ENCODE results near the gene GAB1.
"Not testable (repeated sequence)": the region's sequence is repeated elsewhere in the genome, so short reads cannot be mapped to it uniquely, and the experiment has no call there.

Gene GAB1

DNA sequence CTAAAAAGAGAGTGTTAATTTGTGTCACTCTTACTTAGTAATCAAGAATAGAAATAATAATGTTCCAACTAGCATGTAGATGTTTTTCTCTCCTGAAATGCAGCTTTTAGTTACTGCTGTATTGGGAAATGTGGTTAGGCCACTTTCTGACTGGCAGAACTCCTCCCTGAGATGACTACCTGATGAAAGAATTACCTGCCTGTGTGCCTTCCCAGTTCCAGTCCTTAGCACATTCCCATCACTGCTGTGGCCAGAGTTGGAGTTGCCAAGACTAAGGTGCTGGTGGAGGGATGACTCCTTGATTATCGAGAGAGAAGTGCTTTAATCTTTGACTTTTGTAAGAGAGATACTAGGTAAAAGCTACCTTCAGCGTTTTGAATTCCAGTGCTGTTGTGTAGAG lies 9.5 kb downstream of the GAB1 start:
- no peak for ATAC-seq
- no peak for TF ChIP-seq ZNF565 (CRISPR knock-in tag; conservative IDR thresholded peaks at IDR 0.05; ENCODE audit: low read depth)
- no peak for TF ChIP-seq ZFP30 (CRISPR knock-in tag; IDR thresholded peaks at IDR 0.05)
- TF ChIP-seq, protein P1, sequence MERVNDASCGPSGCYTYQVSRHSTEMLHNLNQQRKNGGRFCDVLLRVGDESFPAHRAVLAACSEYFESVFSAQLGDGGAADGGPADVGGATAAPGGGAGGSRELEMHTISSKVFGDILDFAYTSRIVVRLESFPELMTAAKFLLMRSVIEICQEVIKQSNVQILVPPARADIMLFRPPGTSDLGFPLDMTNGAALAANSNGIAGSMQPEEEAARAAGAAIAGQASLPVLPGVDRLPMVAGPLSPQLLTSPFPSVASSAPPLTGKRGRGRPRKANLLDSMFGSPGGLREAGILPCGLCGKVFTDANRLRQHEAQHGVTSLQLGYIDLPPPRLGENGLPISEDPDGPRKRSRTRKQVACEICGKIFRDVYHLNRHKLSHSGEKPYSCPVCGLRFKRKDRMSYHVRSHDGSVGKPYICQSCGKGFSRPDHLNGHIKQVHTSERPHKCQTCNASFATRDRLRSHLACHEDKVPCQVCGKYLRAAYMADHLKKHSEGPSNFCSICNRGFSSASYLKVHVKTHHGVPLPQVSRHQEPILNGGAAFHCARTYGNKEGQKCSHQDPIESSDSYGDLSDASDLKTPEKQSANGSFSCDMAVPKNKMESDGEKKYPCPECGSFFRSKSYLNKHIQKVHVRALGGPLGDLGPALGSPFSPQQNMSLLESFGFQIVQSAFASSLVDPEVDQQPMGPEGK (CRISPR knock-in tag; IDR thresholded peaks at IDR 0.05; ENCODE audit: borderline replicate concordance): no peak
- TF ChIP-seq ARNTL (CRISPR knock-in tag; IDR thresholded peaks at IDR 0.05; ENCODE audit: borderline replicate concordance, low read depth): no peak
- no peak for TF ChIP-seq CSRNP3 (CRISPR knock-in tag; IDR thresholded peaks at IDR 0.05)
- no peak for TF ChIP-seq CSDC2 (CRISPR knock-in tag; IDR thresholded peaks at IDR 0.05)
- no peak for TF ChIP-seq BACH2 (CRISPR knock-in tag; IDR thresholded peaks at IDR 0.05; ENCODE audit: borderline replicate concordance)
- TF ChIP-seq ISL1 (CRISPR knock-in tag; IDR thresholded peaks at IDR 0.05): no peak
- no peak for TF ChIP-seq CREB5 (CRISPR knock-in tag; IDR thresholded peaks at IDR 0.05; ENCODE audit: low read depth)
- TF ChIP-seq OSR1 (CRISPR knock-in tag; IDR thresholded peaks at IDR 0.05): no peak
- no peak for TF ChIP-seq ESRRG (CRISPR knock-in tag; IDR thresholded peaks at IDR 0.05)
- no peak for TF ChIP-seq ZNF8 (CRISPR knock-in tag; IDR thresholded peaks at IDR 0.05)
- no peak for TF ChIP-seq RARB (CRISPR knock-in tag; IDR thresholded peaks at IDR 0.05)
- no peak for TF ChIP-seq ZNF70 (CRISPR knock-in tag; IDR thresholded peaks at IDR 0.05)
- TF ChIP-seq SNAI2 (CRISPR knock-in tag; IDR thresholded peaks at IDR 0.05): no peak

DNA sequence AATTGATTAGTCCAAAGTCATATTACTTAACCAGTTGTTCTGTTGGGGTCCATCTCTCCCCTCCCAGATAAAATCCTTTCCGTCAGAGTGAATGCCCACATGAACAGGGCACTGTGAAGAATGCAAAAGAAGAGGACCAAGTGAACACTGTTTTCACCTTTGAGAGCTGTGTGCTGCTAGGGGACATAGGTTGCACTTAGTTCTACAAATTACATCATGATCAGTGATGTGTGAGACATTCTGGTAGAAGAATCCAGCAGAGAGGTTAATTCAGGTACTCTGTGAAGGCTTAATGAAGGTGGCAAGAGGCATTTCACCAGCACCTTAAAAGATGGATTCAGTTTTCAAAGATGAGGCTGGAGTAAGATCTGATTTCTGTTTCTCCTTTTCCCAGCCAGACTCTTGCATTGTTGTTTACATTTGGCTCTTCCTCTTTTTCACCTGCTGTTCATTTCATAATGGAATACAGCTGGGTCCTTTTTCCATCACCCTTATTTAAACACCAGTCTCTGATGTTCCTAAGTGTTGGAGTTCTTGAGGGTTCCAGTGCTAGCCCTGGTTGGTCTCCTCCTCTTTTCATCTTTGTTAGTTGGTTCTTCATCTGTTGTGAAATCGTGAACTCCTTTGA lies 10.9 kb downstream of the GAB1 start:
- TF ChIP-seq CSRNP3 (CRISPR knock-in tag; IDR thresholded peaks at IDR 0.05) (no peak), RARB (CRISPR knock-in tag; IDR thresholded peaks at IDR 0.05) (no peak)
- no peak for ATAC-seq

DNA sequence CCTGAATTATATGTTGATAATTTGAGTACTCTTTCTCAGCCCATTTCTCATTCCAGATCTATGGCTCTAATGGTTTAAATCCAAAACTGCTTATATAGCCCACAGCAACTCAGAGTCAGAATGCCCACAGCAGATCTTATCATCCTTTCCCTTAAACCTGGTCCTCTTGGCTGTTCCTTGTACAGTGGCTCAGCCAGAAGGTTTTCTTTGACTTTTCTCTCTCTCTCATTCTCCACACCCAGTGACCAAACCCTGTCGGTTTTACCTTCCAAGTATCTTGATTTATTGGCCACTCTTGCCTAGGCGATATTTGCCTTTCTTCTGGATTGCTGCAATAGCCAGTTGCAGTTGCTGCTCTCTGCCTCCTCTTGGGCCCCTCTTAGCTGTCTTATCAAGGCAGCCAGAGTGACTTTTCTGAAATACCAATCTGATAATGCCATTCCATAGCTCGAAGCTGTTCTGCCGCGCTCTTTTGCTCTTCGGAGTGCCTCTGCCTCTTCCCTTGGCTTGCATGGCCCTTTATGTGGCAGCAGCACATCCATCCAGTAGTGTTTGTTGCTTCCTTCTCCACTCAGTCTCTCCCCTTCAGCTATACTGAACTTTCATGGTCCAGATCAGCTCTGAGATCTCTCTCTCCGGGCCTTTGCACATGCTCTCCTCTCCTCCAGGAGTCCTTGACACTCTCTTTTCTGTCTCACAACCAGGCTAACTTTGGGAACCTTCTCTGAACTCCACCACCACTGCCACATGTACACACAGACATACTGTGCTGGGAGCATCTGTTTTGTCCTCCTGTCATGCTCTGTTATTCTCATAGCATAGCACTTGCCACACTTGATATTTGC lies 11.8 kb downstream of the GAB1 start:
- ATAC-seq: no peak

DNA sequence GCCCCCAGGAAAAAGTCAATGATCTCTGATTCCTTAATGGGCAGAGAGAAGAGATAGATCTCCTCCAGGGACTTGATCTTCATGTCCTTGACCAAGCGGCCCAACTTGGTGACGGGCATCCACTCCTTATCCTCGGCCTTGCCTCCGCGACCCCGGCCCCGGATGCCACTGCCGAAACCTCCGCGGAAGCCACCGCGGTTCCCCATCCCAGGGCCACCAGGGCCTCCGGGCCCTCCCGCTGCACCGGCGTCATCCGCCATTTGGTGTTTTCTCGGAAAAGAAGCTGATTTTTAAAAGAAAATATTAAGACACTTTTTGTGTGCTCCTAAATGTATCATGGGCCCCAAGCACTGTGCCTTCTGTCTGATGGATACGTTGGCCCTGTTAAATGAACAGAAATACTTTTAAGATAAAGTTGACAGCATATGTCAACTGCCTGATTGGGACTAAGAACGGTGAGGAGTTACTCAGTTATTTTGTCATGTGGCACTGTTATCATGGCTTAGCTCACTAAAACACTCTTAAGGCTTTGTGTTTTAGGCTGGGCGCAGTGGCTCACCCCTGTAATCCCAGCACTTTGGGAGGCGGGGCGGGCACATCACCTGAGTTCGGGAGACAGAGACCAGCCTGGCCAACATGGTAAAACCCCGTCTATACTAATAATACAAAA lies 13.3 kb downstream of the GAB1 start:
- ATAC-seq: not testable (repeated sequence)

More for the DNA sequence above, 11.8 kb downstream of the GAB1 start:
- TF ChIP-seq ISL1 (CRISPR knock-in tag; IDR thresholded peaks at IDR 0.05): no peak

DNA sequence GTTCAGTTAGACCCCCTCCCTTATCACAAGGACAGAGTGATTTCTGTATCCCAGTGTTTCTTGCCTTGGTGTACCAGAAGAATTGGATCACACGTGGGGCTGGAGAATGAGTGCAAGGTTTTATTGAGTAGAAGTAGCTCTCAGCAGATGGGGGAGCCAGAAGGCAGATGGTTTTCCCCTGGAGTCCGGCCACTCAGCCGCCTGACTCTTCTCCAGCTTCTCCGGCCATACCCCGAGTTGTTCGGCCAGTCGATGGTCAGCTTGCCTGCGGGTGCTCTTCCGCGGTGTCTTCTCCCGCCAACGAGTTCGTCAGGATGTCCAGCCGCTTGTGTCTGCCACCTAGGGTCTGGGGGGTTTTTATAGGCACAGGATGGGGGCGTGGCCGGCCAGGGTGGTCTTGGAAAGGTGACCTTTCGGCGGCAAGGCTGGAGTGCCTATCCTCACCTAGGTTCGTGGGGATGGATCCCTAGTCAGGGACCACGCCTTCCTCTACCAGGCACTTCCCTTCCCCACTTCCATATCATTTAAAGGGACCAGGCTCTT lies 14.5 kb downstream of the GAB1 start:
- no peak for TF ChIP-seq RARB (CRISPR knock-in tag; IDR thresholded peaks at IDR 0.05)
- TF ChIP-seq PPARA (CRISPR knock-in tag; IDR thresholded peaks at IDR 0.05; ENCODE audit: borderline replicate concordance): no peak
- ATAC-seq: no peak
